NT2/D1 (cell line): Measurements from ENCODE around the gene ABCC4.

Source experiments
- YY1 ChIP-seq: IDR thresholded peaks from 2 replicates; pipeline ENCODE4 v1.6.1; 2011; ENCODE audit not compliant: insufficient read length, insufficient read depth
- ZNF274 ChIP-seq: IDR thresholded peaks from 2 replicates; pipeline ENCODE4 v1.6.1; 2011; ENCODE audit warnings: mild to moderate bottlenecking, low read depth, low read length

DNA sequence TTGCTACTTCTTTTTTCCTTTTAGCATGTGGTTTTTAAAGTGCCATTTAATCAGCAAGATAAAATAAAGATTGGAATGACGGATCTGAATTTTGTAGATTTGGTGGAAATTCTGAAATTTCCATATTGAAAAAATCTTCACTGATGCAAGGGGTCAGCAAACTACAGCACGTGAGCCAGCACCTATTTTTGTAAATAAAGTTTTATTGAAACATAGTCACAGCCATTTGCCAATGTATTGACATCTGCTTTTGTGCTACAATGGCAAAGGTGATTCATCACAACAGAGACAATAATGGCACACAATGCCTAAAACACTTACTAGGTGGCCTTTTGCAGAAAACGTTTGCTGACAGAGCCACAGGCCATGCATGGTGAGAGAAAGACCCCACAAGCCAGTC lies 226.4 kb downstream of the ABCC4 start:
- TF ChIP-seq YY1, result no peak
- no peak for TF ChIP-seq ZNF274
